Measurements from ENCODE around the gene CTNNA2. TPM values are rescaled to one million over a fixed set of nuclear protein-coding genes. Genes with fewer than 3 reads are reported as not detected.

The CTNNA2 gene
- total and polyA plus RNA-seq, 12 donors, result 0.12 to 5.0 (median 1.4) TPM; not detected in 1

GRCh38 chr2:80073134-80073561 is 560.3 kb downstream of the CTNNA2 start:
- H3K4me3 ChIP-seq, result no peak overlapping the region
- no peaks in the 10 kb centered on the region for H3K36me3 ChIP-seq (replicated peaks in 1 of 2)
- peak; percentile 23 to 65 (median 25) for DNase-seq
- intact Hi-C loops (cut with DNase I), result no loop called here
- no peaks in the 10 kb centered on the region for H3K9me3 ChIP-seq (replicated peaks in 1 of 3)
- H3K27ac ChIP-seq, result no peak overlapping the region
- TF ChIP-seq CTCF (IDR thresholded peaks at IDR 0.05) (peak; percentile 40 to 67 (median 52)), POLR2A (IDR thresholded peaks at IDR 0.05) (no peak)
- WGBS, 4 donors, result 6 to 24% (median 15%) methylated on average over 2 of the region's 2 CpGs
- no peaks in the 10 kb centered on the region for H3K4me1 ChIP-seq (replicated peaks in 1 of 2)
- no peaks in the 10 kb centered on the region for H3K27me3 ChIP-seq

DNA sequence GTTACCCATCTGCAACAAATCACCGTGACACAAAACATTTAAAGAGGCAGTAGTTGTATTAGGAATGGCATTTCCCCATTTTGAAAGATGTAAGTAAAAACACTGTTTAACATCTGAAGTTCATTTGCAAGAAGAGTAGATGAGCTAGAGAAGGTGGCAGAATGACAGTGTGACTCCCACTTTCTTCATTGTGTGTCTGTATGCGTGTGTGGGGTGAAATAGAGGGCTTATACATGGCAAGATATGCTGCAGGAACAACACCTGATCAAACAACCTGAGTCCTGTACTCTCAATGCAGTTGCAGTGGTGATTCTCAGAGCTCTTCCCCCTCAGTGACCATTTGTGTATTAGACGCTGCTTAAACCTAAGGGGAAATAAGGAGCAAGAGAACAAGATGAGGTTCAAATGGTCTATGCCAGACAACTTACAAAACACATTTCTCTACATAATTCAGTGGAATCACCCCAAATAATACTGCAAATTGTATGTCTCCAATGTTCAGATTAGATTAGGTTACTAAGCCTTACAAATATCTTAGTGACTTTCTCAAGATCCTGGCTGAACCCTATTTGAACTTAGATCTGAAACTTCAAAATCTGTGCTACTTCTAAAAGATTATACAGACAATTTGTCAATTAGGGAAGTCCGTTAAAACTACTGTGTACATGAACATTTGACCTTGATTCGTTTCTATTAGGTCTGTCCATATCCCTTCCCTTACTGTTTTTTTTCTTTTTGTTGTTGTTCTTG is 561.6 kb downstream of the CTNNA2 start:
- no peaks in the 10 kb centered on the region for H3K9me3 ChIP-seq (replicated peaks in 1 of 3)
- no peak for DNase-seq
- intact Hi-C loops (cut with DNase I), result no loop called here
- 42 to 59% (median 52%) methylated on average over 5 of the region's 5 CpGs for WGBS, 4 donors
- H3K36me3 ChIP-seq (replicated peaks in 1 of 2), result no peaks in the 10 kb centered on the region
- H3K4me3 ChIP-seq, result no peak overlapping the region
- H3K4me1 ChIP-seq (replicated peaks in 1 of 2), result no peaks in the 10 kb centered on the region
- H3K27ac ChIP-seq, result no peak overlapping the region
- no peaks in the 10 kb centered on the region for H3K27me3 ChIP-seq
- TF ChIP-seq POLR2A (IDR thresholded peaks at IDR 0.05), result no peak
- TF ChIP-seq CTCF (IDR thresholded peaks at IDR 0.05), result no peak

DNA sequence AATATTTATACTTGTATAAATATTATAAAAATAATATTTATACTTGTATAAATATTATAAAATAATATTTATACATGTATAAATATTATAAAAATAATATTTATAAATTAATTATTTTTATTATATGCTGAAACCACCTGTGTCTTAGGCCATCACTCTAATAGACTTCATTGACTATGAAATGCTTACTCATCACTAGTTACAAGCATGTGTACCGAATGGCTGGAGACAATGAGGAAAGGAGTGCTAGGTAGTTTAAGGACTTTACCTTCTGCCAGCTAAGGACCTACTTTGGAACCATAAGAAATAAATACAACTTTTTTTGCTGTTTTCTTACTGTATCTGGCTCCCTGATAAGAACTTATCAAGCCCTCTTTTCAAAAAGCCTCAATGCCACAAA is 562.9 kb downstream of the CTNNA2 start:
- no peak for DNase-seq
- TF ChIP-seq POLR2A (IDR thresholded peaks at IDR 0.05) (no peak), CTCF (IDR thresholded peaks at IDR 0.05) (no peak)
- H3K4me3 ChIP-seq, result no peak overlapping the region
- H3K9me3 ChIP-seq (replicated peaks in 1 of 3), result no peaks in the 10 kb centered on the region
- intact Hi-C loops (cut with DNase I), result no loop called here
- WGBS, 4 donors, result 59 to 92% (median 70%) methylated on average over 1 of the region's 1 CpG
- H3K36me3 ChIP-seq (replicated peaks in 1 of 2), result no peaks in the 10 kb centered on the region
- H3K27ac ChIP-seq, result no peak overlapping the region
- no peaks in the 10 kb centered on the region for H3K4me1 ChIP-seq (replicated peaks in 1 of 2)
- no peaks in the 10 kb centered on the region for H3K27me3 ChIP-seq

GRCh38 chr2:80078290-80079036 is 565.6 kb downstream of the CTNNA2 start:
- H3K36me3 ChIP-seq (replicated peaks in 1 of 2), result no peaks in the 10 kb centered on the region
- no peaks in the 10 kb centered on the region for H3K9me3 ChIP-seq (replicated peaks in 1 of 3)
- TF ChIP-seq CTCF (IDR thresholded peaks at IDR 0.05) (no peak), POLR2A (IDR thresholded peaks at IDR 0.05) (no peak)
- no peaks in the 10 kb centered on the region for H3K4me1 ChIP-seq (replicated peaks in 1 of 2)
- H3K27me3 ChIP-seq, result no peaks in the 10 kb centered on the region
- no peak overlapping the region for H3K4me3 ChIP-seq
- no peak overlapping the region for H3K27ac ChIP-seq
- no peak for DNase-seq
- intact Hi-C loops (cut with DNase I), result no loop called here
- WGBS, 4 donors, result 86 to 91% (median 87%) methylated on average over 6 of the region's 6 CpGs
